Heart left ventricle (tissue), 13 donors: ENCODE data around the gene SVEP1.

Source experiments
- POLR2A ChIP-seq, 2 donors: fragments of 450-650 bp; IDR thresholded peaks; one replicate each; pipeline ENCODE4 v1.6.1; 2017; ENCODE audit warnings: antibody characterized with exemption in 2 of 2, mild to moderate bottlenecking in 2 of 2, moderate library complexity in 2 of 2
- TF ChIP-seq, protein P1 (sequence below), 12 donors: fragments of 200-600 bp; sonication (generic) in 4 of 12; IDR thresholded peaks; one replicate each; pipeline versions ENCODE4 v1.5.0 to v1.8.0; 2018 to 2022; ENCODE audit warnings: antibody characterized with exemption in 12 of 12, mild to moderate bottlenecking in 5 of 12
- donor health status: ischemic (EF 13 %, LVEDD 7.1; RV severe dilation, severe dysfunction).
- donor health status: DM: no; HTN: yes; CAD: no.
- donor health status: DM: no; HTN: no; CAD: no.
- donor health status: ischemic (EF 25% LVEDD 6.9; RV normal size, moderate dysfunction).
- donor health status: ischemic (EF 25% LVEDD 5.7; RV mildly dilated, moderate dysfunction).
- donor health status: ischemic (EF 35%, LVEDD 5.7; RV mildly dilated, moderate dysfunction).
- donor health status: nonischemic (EF 11% LVEDD 7.7; RV severe dilation, severe dysfunction).
- donor health status: DM: yes; HTN: yes; CAD: no.
- donor health status: PGD.
- donor health status: ischemic (EF 29% LVEDD 5.4; RV normal size, mild dysfunction).
- donor health status: nonischemic (EF 23%, LVEDD 6.1; RV moderate dilation, normal function).

DNA sequence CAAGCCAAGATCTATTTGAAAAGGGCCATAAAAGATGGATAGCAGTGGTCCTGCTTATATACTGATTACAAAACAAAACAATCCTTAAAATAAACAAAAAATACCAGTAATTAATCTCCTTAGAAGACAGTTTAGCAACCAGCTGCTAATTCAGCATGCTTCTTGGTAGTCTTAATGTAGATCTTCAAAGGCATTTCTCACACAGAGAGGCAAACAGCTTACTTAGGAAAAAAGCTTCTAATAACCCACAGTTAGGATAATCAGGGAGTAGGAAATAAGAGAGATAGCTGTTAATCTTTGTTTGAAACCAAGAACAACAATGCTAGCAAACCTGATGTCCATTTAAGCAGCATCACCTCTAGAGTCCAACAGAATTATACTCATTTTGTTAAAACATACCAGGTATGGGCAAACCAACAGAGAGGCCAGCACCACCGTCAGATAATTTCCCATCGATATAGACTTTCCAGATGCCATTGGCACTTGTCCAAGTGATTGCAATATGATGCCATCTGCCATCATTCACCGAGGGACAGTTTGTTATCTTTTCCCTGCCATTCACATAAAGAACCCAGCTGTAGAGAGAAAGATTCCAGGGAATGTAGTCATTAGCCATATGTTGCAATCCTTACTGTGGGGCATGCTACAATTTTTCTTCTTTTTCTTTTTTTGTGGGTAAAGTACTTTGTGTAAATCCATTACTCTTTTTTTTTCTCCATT is 136.2 kb downstream of the SVEP1 start:
- TF ChIP-seq, protein P1, sequence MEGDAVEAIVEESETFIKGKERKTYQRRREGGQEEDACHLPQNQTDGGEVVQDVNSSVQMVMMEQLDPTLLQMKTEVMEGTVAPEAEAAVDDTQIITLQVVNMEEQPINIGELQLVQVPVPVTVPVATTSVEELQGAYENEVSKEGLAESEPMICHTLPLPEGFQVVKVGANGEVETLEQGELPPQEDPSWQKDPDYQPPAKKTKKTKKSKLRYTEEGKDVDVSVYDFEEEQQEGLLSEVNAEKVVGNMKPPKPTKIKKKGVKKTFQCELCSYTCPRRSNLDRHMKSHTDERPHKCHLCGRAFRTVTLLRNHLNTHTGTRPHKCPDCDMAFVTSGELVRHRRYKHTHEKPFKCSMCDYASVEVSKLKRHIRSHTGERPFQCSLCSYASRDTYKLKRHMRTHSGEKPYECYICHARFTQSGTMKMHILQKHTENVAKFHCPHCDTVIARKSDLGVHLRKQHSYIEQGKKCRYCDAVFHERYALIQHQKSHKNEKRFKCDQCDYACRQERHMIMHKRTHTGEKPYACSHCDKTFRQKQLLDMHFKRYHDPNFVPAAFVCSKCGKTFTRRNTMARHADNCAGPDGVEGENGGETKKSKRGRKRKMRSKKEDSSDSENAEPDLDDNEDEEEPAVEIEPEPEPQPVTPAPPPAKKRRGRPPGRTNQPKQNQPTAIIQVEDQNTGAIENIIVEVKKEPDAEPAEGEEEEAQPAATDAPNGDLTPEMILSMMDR (IDR thresholded peaks at IDR 0.05), result no peak
- TF ChIP-seq POLR2A (IDR thresholded peaks at IDR 0.05), result no peak
